ENCODE measurements around the gene ISCU. TPM values are rescaled to one million over a fixed set of nuclear protein-coding genes. Genes with fewer than 3 reads are reported as not detected.
A peak's percentile ranks its signal among the peaks of the same experiment; 100 is the strongest.

The ISCU gene
- total RNA-seq, 2 donors from 2014 or later: 82.7 to 160 TPM

DNA sequence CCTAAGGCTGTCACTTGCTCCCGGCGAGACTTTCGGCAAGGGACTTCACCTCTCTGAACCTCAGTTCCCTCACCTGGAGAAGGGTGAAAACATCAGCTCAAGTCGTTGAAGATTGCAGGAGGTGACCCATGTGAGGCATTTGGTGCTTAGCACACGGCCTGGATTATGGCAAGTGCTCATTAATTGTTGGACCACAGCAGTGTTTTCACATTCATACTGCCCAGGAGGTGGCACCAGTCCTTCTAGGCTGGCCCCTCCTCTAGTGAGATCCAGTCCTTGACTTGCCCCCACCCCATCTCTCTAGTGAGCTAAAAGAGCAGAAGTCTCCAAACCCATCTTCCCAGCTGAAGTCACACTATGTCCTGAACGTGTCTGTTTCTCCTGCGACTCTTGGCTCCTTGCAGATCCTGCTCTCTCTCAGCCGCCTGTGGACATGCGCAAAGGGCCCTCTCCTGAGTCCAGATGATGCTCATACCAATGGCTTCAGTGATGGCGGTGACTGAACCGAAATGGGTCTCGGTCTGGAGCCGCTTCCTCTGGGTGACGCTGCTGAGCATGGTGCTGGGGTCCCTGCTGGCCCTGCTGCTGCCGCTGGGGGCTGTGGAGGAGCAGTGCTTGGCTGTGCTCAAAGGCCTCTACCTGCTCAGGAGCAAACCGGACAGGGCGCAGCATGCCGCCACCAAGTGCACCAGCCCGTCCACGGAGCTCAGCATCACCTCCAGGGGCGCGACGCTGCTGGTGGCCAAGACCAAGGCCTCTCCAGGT, 45.7 kb upstream of the ISCU start:
- TF ChIP-seq, protein P1, sequence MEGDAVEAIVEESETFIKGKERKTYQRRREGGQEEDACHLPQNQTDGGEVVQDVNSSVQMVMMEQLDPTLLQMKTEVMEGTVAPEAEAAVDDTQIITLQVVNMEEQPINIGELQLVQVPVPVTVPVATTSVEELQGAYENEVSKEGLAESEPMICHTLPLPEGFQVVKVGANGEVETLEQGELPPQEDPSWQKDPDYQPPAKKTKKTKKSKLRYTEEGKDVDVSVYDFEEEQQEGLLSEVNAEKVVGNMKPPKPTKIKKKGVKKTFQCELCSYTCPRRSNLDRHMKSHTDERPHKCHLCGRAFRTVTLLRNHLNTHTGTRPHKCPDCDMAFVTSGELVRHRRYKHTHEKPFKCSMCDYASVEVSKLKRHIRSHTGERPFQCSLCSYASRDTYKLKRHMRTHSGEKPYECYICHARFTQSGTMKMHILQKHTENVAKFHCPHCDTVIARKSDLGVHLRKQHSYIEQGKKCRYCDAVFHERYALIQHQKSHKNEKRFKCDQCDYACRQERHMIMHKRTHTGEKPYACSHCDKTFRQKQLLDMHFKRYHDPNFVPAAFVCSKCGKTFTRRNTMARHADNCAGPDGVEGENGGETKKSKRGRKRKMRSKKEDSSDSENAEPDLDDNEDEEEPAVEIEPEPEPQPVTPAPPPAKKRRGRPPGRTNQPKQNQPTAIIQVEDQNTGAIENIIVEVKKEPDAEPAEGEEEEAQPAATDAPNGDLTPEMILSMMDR (IDR thresholded peaks at IDR 0.05): no peak
- TF ChIP-seq POLR2A (IDR thresholded peaks at IDR 0.05): no peak
- Histone ChIP-seq H3K36me3 (replicated peaks in 1 of 2; ENCODE audit: insufficient read depth in 1 of 2, low read depth in 2 of 2) (peaks cover 0 to 21% of the 10 kb centered on the region in 2 donors), H3K4me1 (peaks cover 31% of the 10 kb centered on the region), H3K4me3 (no peak overlapping the region), H3K27ac (peak overlapping the region in 2 of 4 donors; percentile 78 to 86), H3K9me3 (no peaks in the 10 kb centered on the region), H3K27me3 (no peaks in the 10 kb centered on the region)
- intact Hi-C loops (cut with DNase I): loop anchor here (5.0 kb wide), 1 partner anchor 41 kb away; no protein-coding TSS in a partner anchor
- DNase-seq (no peak), ATAC-seq (no peak)
- 73 to 84% methylated on average over 5 to 23 of the region's 23 CpGs for WGBS, 2 donors

GRCh38 chr12:108517288-108518100, 44.9 kb upstream of the ISCU start:
- 86 to 92% methylated on average over 12 of the region's 12 CpGs for WGBS, 2 donors
- Histone ChIP-seq H3K4me1 (peaks cover 26% of the 10 kb centered on the region), H3K27ac (no peak overlapping the region), H3K27me3 (no peaks in the 10 kb centered on the region), H3K4me3 (no peak overlapping the region), H3K36me3 (replicated peaks in 1 of 2; ENCODE audit: insufficient read depth in 1 of 2, low read depth in 2 of 2) (peaks cover 0 to 21% of the 10 kb centered on the region in 2 donors), H3K9me3 (no peaks in the 10 kb centered on the region)
- DNase-seq: no peak
- intact Hi-C loops (cut with DNase I): loop anchor here (5.0 kb wide), 1 partner anchor 40 kb away; no protein-coding TSS in a partner anchor
- no peak for ATAC-seq
- no peak for TF ChIP-seq POLR2A (IDR thresholded peaks at IDR 0.05)
- TF ChIP-seq, protein P1 (IDR thresholded peaks at IDR 0.05): no peak

GRCh38 chr12:108518101-108518715, 44.2 kb upstream of the ISCU start:
- ATAC-seq (no peak), DNase-seq (no peak)
- H3K4me1 ChIP-seq: peaks cover 26% of the 10 kb centered on the region
- H3K27ac ChIP-seq: no peak overlapping the region
- H3K9me3 ChIP-seq: no peaks in the 10 kb centered on the region
- no peaks in the 10 kb centered on the region for H3K27me3 ChIP-seq
- WGBS, 2 donors: 90 to 93% methylated on average over 20 to 24 of the region's 24 CpGs
- TF ChIP-seq POLR2A (IDR thresholded peaks at IDR 0.05): no peak
- TF ChIP-seq, protein P1 (IDR thresholded peaks at IDR 0.05): no peak
- peaks cover 0 to 21% of the 10 kb centered on the region in 2 donors for H3K36me3 ChIP-seq (replicated peaks in 1 of 2; ENCODE audit: insufficient read depth in 1 of 2, low read depth in 2 of 2)
- intact Hi-C loops (cut with DNase I): loop anchor here (5.0 kb wide), 1 partner anchor 39 kb away; no protein-coding TSS in a partner anchor
- no peak overlapping the region for H3K4me3 ChIP-seq

DNA sequence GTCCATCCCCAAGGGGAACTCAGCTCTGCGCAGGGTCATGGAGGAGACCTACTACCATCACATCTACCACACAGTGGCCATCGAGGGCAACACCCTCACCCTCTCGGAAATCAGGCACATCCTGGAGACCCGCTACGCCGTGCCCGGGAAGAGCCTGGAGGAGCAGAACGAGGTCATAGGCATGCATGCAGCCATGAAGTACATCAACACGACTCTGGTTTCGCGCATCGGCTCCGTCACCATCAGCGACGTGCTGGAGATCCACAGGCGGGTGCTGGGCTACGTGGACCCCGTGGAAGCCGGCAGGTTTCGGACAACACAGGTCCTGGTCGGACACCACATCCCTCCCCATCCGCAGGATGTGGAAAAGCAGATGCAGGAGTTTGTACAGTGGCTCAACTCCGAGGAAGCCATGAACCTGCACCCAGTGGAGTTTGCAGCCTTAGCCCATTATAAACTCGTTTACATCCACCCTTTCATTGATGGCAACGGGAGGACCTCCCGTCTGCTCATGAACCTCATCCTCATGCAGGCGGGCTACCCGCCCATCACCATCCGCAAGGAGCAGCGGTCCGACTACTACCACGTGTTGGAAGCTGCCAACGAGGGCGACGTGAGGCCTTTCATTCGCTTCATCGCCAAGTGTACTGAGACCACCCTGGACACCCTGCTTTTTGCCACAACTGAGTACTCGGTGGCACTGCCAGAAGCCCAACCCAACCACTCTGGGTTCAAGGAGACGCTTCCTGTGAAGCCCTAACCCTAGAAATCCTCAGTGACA, 43.5 kb upstream of the ISCU start:
- no peaks in the 10 kb centered on the region for H3K9me3 ChIP-seq
- no peaks in the 10 kb centered on the region for H3K27me3 ChIP-seq
- DNase-seq (no peak), ATAC-seq (no peak)
- 89 to 90% methylated on average over 23 to 39 of the region's 39 CpGs for WGBS, 2 donors
- no peak overlapping the region for H3K27ac ChIP-seq
- TF ChIP-seq, protein P1 (IDR thresholded peaks at IDR 0.05): no peak
- no peak for TF ChIP-seq POLR2A (IDR thresholded peaks at IDR 0.05)
- peaks cover 0 to 21% of the 10 kb centered on the region in 2 donors for H3K36me3 ChIP-seq (replicated peaks in 1 of 2; ENCODE audit: insufficient read depth in 1 of 2, low read depth in 2 of 2)
- peaks cover 26% of the 10 kb centered on the region for H3K4me1 ChIP-seq
- no peak overlapping the region for H3K4me3 ChIP-seq
- intact Hi-C loops (cut with DNase I): loop anchor here (5.0 kb wide), 1 partner anchor 38 kb away; no protein-coding TSS in a partner anchor

Data from body of pancreas (tissue), 4 donors.